KBM-7 (cell line): ENCODE measurements around the gene CSH2.
"Not testable (repeated sequence)": the region's sequence is repeated elsewhere in the genome, so short reads cannot be mapped to it uniquely, and the experiment has no call there.

Experiments used
- DNase-seq: peaks from one replicate; pipeline ENCODE4 v3.0.0-alpha.2; 2015
- in situ Hi-C: fragments of 300-500 bp; cut with MboI; formaldehyde crosslinking; loops from 2 replicates; pipeline ENCODE4 v1.14.3; 2020; ENCODE audit warnings: low sequenced_read_pairs, low pct_unique_long_range_greater_than_20kb, mixed read lengths

Gene CSH2

GRCh38 chr17:63871646-63872365, 1.7 kb downstream of the CSH2 start:
- in situ Hi-C loops, DNase-seq: not testable (repeated sequence)

GRCh38 chr17:63870292-63870665, 3.2 kb downstream of the CSH2 start:
- DNase-seq, in situ Hi-C loops: not testable (repeated sequence)

- in situ Hi-C loops, DNase-seq: not testable (repeated sequence)
Measured at GRCh38 chr17:63869491-63870291, 3.8 kb downstream of the CSH2 start.

- DNase-seq, in situ Hi-C loops: not testable (repeated sequence)
Measured at GRCh38 chr17:63866625-63867024, 6.9 kb downstream of the CSH2 start.

GRCh38 chr17:63859257-63859656, 14.2 kb downstream of the CSH2 start:
- in situ Hi-C loops, result no loop called here
- DNase-seq, result no peak

- in situ Hi-C loops, DNase-seq: not testable (repeated sequence)
Measured at GRCh38 chr17:63856425-63856824, 17.1 kb downstream of the CSH2 start.

- in situ Hi-C loops, result no loop called here
- DNase-seq, result no peak
Measured at GRCh38 chr17:63855185-63855584, 18.3 kb downstream of the CSH2 start.

- no peak for DNase-seq
- in situ Hi-C loops, result no loop called here
Measured at GRCh38 chr17:63854709-63855108, 18.8 kb downstream of the CSH2 start.

- DNase-seq, result no peak
- in situ Hi-C loops, result no loop called here
Measured at GRCh38 chr17:63853260-63853659, 20.2 kb downstream of the CSH2 start.

GRCh38 chr17:63850401-63850800, 23.1 kb downstream of the CSH2 start:
- DNase-seq, result no peak
- in situ Hi-C loops, result no loop called here

- in situ Hi-C loops, result no loop called here
- DNase-seq, result no peak
Measured at GRCh38 chr17:63848834-63849689, 24.4 kb downstream of the CSH2 start.

- no peak for DNase-seq
- in situ Hi-C loops, result no loop called here
Measured at GRCh38 chr17:63847525-63848249, 25.8 kb downstream of the CSH2 start.

- in situ Hi-C loops, result no loop called here
- no peak for DNase-seq
Measured at GRCh38 chr17:63845509-63845908, 28.0 kb downstream of the CSH2 start.

- in situ Hi-C loops, result no loop called here
- no peak for DNase-seq
Measured at GRCh38 chr17:63843910-63844677, 29.4 kb downstream of the CSH2 start.

GRCh38 chr17:63843387-63843888, 30.0 kb downstream of the CSH2 start:
- DNase-seq, result peak; percentile 73
- in situ Hi-C loops, result not testable (repeated sequence)

GRCh38 chr17:63842540-63843386, 30.7 kb downstream of the CSH2 start, which contains the start of gene SMARCD2:
Gene SMARCD2, minus strand, starts transcription at chr17:63842685. Its CDS starts 11 bp downstream, at chr17:63842674.
- peak; percentile 98 for DNase-seq
- in situ Hi-C loops, result no loop called here

- DNase-seq, result peak; percentile 41
- in situ Hi-C loops, result no loop called here
Measured at GRCh38 chr17:63842173-63842539, 31.3 kb downstream of the CSH2 start.
